HG03520 (cell line): Measurements from ENCODE around the gene SIGLEC10.
"Not testable (repeated sequence)": the region's sequence is repeated elsewhere in the genome, so short reads cannot be mapped to it uniquely, and the experiment has no call there.

Experiments
- ATAC-seq: cut with Tn5 transposase; IDR thresholded peaks from one replicate; pipeline ENCODE4 v1.9.1; 2021; ENCODE audit warnings: mild to moderate bottlenecking, moderate library complexity; ENCODE audit not compliant: unreplicated experiment

SIGLEC10 gene

DNA sequence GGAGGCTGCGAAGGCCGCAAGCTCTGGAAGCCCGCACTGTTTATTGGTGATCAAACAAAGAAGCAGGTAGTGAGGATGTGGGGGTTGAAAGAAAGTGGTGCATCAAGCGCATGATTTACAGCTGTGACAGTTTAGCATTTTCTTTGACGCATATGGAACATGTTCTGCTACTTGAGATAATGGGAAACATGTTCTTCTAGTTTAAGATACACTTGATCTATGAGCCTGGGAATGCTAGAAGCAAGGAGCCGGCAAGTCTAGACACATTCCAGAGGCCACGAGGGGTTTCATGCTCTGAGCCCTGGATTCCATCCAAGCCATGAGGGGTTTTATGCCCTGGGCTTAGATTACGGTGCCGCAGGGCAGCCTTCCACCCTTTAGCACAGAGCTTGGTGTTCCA, 20.0 kb downstream of the SIGLEC10 start:
- not testable (repeated sequence) for ATAC-seq

DNA sequence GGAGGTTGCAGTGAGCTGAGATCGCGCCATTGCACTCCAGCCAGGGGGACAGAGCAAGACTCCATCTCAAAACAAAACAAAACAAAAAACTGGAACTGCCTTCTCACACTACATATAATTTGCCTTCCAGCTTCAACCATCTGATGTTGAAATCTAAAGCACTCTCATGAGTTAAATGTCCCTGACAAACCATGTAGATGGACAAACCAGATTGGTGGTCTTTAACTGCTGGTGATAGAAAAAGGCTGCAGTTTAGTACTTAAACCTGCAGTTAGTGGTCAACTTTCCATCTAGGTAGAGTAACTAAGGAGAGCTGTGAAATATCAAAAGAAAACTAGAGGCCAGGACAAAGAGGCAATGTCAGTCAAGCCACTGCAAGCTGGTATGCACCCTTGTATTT, 21.3 kb downstream of the SIGLEC10 start:
- no peak for ATAC-seq

DNA sequence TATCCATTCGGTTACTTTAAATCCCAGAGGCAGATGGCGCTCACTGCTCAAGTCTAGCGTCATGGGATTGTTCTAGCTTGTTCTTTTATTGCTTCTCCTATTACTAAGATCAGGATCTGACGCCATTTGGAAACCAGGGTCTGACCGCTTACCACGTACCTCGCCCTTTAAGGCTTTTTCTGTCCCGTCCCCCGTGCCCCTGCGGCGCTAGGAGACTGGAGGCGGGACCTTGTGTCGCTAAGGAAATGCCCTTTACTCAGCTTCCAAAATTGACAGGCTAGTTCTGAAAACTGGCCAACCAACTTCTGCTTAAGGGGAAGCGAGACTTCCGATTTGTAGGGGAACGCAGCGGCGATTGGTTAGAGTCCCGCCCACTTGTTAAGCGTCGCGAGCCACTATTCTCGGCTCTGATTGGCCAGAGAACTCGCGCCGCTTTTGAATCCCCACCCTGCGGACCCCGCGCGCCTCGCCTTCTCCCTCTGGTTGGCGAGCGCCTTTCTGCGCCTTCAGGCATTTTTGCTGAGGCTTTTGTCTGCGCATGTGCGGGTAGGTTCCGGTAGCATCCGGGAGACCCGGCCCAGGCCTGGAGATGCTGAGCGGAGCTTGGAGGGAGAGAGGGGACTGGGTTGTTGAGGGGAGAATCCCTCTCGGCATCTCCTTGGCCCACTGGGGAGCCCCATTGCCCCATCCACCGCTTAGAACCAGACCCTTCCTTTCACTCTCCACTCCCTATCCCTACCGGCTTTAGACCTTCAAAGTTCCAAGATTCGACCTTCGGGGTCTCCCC, 23.2 kb downstream of the SIGLEC10 start:
- ATAC-seq, result peak; percentile 86

DNA sequence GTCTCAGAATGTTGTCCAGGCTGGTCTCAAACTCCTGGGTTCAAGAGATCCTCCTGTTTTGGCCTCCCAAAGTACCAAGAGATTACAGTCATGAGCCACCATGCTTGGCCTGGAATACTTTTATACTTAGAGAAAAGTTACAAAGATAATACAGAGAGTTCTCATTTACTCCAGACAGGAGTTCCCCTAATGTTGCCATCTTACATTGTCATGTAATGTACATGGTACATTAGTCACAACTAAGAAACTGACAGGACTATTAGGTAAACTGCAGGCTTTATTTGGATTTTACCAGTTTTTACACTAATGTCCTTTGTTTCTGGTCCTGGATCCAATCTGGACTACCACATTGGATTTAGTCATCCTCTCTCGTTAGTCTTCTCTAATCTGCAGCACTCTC, 24.7 kb downstream of the SIGLEC10 start:
- ATAC-seq, result no peak

DNA sequence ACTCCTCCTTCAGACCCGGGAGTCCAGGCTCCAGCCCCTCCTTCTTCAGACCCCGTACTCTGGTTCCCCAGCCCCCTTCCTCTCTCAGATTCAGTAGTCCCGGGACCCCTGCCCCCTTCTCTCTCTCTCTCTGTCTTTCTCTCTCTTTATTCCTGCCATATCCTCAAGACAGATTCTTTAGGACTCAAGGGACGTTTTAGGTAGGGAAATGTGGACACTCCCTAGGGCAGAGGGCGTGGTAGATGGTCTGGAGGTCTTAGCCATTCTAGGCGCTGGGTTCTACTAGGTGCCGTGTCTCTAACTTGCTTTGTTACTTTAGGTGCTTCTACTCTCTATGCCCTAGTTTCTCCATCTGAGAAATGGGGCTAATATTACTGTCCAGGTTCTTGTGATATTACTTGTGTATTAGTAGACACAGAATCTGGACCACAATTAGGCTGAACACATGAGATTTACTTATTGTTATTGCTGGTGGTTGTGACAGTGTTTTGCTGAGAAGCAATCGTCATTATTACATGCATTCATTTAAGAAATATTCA, 26.3 kb downstream of the SIGLEC10 start:
- no peak for ATAC-seq

DNA sequence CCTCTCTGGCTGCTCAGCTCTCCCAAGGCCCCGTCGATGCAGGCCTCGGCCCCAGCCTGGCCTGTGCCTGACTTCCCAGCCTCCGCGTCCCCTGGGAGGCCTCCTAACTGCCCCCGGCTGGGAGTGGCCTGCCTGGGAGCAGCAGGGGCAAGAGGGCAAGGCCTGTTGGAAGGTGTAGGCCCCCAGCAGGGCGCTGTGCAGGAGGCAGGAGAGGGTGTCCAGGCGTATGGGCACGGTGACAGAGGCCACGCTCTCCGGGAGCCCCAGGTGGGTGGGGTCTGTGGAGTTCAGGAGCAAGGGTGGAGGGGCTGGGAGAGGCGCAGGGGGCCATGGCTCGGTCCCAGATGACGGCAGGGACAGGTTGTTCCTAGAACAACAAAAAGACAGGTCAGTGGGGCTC, 28.3 kb downstream of the SIGLEC10 start:
- no peak for ATAC-seq

DNA sequence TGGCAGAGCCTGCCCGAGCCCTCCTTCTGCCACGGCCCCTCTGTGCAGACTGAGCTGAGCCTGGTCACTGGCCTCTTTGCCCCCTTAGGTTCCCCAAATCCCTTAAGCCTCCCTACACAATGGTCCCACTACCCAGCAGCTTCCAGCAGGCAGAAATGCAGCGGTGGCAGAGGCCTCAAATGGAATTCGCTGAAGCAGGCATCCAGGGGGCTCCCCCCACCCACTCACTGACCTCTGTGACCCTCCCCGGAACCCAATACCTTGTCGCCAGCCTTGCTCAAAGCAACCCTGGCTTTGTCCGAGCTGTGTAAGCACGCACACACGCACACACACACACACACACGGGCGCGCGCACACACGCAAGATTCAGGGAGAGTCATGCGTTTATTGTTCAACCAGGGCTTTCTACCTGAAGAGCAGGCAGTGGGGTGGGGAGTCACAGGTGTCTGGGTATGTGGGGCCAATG, 29.5 kb downstream of the SIGLEC10 start, which contains the start of gene LIM2:
TSS of gene LIM2 (minus strand) at position 51 of the 466 bp plus-strand sequence. CDS start 531 bp downstream, outside the sequence.
- ATAC-seq, result no peak

DNA sequence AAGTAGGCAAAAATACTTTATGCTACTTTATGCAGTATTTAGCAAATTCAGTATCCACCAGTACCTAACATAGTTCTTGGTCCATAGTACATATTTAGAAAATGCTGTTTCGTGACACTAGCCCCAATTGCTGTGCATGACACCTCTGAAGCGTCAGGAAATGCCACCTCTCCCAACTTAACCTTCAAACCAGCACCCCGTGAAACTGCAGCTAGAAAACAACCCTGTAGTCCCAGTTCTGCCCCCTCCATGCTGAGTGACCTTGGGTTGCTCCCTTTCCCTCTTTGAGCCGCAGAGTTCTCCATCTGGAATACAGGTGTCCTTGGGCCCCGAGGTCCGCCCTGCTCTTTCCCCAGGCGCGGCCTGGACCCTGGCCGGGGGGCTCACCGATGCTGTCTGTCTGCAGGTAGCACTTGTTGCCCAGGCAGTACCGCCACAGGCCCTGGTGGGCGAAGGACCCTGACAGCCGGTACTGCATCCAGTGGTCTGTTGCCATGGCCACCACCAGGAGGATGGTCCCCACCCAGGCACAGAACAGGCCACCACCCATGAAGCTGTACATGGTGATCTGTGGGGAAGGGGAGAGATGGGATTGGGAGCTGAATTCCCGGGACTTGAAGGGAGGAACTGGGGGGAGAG, 30.4 kb downstream of the SIGLEC10 start:
- no peak for ATAC-seq

DNA sequence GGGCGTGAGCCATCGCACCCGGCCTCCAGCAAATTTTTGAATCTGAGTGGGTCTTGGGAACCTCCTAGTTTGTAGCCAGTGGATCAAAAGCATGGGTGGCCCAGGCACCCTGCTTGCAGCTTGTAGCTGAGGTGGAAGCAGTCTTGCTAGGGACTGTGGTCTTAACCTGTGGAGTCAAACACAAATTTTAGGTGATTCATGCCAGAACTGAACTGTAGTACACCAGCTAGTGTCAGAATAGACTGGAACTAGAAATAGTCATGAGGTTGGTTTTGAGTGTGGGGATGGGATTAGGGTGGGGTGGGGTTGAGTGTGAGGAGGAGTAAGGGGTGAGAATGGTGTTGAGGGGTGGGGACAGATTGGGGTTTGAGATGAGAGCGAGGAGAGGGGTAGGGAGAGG, 35.4 kb downstream of the SIGLEC10 start:
- ATAC-seq, result no peak

DNA sequence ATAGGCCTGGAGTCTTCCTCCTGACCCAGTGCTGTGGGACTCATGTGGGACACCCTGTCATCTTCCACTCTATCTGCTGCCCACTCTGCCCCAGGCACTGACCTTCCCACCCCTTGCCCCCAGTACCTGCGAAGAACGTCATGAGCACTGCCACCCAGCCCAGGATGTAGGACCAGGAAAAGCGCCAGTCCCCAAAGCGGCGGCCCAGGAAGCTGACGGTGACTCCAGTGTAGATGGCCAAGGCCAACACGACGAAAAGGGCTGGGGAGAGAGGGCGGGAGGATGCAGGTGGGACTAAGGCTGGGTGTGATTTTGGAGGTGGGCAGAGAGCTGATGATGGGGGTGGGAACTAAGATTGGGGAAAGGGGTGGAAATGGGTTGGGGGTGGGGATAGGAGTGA, 37.1 kb downstream of the SIGLEC10 start:
- ATAC-seq, result no peak

DNA sequence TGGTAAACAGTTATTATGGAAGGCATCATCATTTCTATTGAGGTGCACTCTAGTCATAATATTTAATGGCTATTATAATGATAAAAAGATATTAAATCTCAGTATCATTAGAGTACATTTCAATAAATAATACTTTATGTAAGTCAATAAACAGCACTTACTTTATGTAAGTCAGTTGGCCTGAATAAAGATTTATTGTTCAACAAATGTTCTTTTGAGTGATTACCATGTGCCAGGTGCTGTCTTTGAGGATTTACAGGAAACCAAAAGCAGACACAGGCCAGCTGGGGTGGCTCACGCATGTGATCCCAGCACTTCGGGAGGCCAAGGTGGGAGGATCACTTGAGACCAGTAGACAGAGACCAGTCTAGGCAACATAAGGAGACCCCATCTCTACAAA, 40.0 kb downstream of the SIGLEC10 start:
- no peak for ATAC-seq

DNA sequence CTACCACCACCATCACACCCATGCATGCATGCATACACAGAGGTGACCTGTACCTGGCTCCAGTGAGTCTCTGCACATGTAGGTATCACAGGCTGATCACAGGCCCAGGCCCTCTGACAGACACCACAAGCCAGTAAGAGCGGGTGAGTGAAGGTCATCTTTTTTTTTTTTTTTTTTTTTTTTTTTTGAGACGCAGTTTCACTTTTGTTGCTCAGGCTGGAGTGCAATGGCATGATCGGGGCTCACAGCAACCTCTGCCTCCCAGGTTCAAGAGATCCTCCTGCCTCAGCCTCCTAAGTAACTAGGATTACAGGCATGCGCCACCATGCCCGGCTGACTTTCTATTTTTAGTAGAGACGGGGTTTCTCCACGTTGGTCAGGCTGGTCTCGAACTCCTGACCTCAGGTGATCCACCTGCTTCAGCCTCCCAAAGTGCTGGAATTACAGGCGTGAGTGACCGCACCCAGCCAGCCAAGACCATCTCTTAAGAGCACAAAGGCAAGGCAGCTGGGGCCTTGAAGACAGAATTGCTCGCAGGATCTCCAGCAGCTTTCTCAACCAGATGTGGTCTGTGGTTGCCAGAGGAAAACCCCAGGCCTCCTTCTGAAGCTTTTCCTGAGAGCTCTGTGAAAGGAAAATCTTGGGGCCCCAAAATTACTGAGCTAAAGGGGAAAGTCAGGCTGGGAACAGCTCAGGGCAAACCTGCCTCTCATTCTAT, 41.8 kb downstream of the SIGLEC10 start:
- no peak for ATAC-seq

DNA sequence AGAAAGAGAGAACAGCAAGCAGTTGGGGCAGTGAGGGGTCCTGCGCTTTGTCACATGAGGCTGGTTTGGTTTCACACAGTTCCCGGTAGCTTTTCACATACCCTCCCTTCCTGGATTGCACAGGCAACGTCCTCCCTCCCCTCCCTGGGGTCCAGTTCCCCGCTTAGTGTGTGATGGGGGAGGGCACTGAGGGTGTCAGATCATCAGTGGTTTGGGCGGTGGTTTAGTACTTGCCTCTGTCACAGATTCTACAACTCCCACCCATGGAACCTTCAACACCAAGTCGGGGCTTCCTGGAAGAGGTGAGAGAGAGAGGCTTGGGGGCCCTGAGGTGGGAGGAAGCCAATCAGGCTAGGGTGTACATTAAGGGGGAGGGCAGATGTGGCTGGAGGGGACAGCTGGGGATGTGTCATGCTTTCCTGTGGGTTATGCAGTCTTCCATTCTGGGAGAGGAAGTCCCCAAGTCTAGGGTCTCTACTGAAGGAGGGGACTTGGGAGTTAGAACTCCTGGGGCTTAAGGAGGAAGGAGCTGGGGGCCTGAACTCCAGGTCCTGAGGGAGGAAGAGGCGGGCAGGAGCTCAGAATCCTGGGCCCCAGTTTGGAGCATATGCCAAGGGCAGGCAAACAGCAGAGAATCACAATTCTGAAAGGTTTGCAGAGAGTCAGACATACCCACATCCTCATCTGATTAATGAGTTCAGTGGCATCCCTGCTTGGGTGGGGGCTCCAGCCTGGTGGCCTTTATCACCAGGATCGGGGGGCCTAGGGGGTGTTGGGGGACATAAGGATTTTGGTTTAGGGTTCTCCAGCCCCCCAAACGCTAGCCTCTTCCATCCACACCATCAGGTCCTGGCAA, 44.6 kb downstream of the SIGLEC10 start, which contains the start of gene NKG7:
TSS of gene NKG7 (minus strand) at position 6 of the 856 bp plus-strand sequence. CDS start 119 bp downstream, outside the sequence.
- ATAC-seq, result no peak

DNA sequence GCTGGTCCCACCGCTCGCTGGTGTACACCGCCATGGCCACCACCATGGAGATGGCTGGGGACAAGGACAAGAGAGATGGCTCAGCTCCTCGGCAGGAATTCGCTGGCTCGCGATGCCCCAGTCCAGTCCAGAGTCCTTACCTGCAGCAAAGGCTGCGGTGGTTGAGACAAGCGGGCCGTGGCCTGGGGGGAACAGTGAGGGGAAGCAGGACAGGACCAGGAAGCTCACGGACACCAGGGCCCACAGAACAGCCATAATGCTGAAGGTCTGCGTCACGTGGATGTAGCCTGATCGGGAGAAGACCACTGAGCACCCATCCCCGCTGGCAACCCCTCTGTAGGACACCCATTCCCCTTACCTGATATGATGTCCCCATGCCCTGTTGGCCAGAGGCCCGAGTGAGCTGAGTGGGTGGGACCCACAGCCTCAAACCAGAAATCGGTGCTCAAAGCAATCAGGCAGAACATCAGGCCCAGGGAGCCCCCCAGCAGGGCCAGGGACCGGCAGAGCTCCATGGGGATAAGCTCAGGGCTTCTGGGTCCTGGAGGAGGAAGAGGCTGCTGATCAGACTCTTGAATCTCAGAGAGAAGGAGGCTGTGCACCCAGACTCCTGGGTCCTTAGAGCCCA, 45.3 kb downstream of the SIGLEC10 start:
- ATAC-seq, result no peak

DNA sequence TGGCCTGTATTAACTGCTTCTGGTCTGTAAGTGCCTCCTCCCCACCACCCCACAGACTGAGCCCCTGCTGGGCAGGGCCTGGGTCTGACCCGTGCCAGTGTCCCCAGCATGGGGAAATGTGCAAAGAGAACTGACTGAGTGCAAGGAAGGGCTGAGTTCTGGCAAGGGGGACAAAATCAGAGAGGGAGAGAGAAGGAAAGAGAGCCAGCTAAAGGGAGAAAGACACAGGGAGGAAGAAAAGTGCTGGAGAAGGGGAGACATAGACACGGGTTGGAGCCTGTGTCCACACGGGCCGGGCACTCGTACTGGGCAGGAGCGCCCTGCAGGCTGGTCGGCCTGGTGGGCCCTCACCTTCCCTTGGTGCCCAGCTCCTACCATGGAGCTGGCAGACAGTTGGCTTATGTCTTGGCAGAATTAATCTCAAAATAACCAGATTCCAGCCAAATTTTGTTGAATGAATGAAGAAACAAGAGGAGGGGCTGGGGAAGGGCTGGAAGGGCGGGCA, 46.2 kb downstream of the SIGLEC10 start:
- ATAC-seq, result no peak

DNA sequence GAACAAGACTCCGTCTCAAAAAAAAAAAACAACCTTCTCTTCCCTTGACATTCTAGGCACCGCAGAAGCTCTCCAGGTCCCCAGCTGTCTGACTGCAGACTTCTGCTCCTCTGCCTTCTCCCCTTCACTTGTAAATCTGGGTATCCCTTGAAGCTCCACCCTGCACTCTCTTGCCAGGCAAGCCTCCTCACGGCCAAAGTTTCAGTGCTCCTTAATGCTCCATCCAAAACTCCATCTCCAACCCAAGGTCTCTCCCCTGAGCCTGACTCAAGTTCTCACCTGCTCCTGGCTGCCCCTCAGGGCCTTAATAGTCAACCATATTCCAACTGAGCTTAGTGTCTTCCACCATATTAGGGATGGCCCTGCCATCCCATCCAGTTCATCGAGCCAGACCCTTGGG, 47.2 kb downstream of the SIGLEC10 start:
- no peak for ATAC-seq

DNA sequence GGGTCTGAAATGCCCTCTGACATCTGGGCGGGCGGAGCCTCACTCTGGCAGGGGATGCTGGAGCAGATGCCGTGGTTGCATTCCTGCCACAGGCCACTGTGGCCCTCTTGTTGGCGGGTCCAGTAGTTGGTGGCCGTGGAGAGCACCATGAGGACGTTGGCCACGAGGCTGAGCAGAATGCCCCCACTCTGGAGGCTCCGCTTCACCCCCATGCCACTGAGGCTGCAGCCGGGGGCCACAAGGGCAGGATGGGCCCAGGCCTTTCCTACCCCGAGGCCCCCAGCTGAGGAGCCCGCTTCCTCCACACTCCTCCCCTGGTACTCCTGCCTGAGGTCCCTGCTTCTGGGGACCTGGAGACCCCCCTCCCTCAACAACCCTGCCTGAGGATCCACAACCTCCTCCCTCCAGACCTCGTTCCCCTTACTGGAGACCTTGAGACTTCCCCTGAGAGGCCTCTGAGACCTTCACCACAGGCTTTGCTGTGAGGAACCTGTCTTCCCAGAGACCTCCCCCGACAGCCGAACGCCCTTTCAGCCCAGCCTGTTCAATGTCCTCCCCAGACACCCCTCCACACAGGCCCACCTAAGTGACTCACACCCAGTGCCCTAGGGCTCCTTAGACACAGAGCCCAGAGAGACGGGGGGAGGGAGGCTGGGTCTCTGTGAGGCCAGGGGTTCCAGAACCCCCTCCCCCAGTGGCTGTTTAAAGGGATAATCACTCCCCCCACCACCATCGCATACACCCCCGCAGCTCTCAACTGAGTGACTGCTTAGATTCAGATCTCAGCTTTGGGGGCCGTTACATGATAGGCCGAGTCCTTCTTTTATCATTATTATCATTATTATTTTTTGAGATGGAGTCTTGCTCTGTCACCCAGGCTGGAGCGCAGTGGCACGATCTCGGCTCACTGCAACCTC, 48.8 kb downstream of the SIGLEC10 start, which contains the start of gene CLDND2:
TSS of gene CLDND2 (minus strand) at position 638 of the 917 bp plus-strand sequence. CDS start at position 212, 426 bp downstream.
- no peak for ATAC-seq

DNA sequence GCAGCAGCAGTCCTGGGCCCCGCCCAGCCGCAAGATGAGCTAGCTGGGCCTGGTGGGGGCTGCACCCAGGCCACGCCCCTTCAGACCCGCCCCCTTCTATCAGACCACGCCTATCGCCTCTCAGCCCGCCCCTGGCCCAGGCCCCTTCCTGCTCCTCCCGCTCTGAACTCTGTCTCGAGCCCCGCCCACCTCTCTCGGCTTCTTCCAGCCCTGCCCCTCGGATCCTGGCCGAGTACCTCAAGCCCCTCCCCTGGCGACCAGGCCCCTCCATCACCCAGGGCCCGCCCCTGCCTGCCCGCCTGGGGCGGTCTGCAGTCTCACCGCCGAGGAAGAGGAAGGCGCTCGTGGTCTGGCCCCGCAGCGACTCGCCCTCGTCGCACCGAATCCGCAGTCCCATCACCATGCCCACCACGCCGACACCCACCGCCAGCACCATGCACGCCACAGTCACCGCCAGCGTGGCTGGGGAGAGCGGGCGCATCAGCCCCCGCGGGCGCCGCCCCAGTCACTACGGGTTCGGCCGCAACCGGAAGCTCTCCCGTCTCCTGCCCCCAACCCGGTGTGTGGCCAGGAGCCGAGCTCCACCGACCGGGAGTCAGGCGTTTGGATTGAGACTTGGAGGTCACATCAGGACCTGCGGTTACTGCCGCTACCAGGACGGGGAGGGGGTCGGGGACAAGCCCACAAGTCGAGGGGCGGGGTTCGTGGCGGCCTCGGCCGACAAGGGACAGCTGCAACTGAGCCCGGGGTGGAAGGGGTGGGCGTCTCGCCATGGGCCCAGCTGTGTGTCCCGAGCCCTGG, 49.7 kb downstream of the SIGLEC10 start:
- ATAC-seq, result peak; percentile 67
